ENCODE data around the gene STARD5. TPM values are rescaled to one million over a fixed set of nuclear protein-coding genes. Genes with fewer than 3 reads are reported as not detected.

STARD5 gene
- total RNA-seq, 1 experiment from 2014 or later: 3.4 TPM

DNA sequence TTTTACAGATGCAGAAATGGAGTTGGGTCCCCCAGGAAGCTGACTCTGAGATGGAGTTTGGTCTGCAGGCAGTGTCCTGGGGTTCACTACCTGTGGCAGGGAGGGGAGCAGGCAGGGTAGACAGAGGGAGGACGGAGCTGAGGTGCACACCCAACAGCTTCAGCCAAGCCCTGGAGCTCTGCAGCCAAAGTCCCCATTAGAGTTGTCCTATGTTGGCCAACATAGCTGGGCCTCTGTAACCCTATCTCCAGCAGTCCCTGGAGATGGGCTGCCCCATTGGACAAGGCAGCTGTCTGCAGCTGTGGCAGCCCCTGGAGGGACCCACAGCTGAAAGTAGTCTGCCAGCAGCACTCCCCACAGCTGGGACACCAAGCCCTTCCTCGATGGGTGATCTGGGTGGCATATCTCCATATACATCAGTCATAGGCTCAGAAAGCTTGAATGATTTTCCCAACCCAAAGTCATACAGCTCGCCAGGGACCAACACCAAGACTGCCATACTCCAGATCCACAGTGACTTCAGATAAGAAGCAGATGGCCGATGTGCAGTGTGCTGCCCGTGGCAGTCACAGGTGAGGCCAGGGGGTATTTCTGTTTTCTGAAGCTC is 31.9 kb downstream of the STARD5 start:
- ChIA-PET CTCF (interaction anchor here (0.7 to 4.8 kb wide), 6 partner anchors 16 to 126 kb away, joined by 3 to 33 read pairs (median 6); no protein-coding TSS in a partner anchor), POLR2A (no interaction called here)
- Mint-ChIP-seq H3K4me1 (ENCODE audit: insufficient read depth, unreplicated experiment) (peaks cover 6% of the 10 kb centered on the region), H3K27ac (ENCODE audit: low read depth, unreplicated experiment) (no peak overlapping the region), H3K36me3 (ENCODE audit: insufficient read depth, unreplicated experiment) (no peaks in the 10 kb centered on the region), H3K4me3 (ENCODE audit: unreplicated experiment) (no peak overlapping the region), H3K27me3 (ENCODE audit: insufficient read depth, unreplicated experiment) (peaks cover 2% of the 10 kb centered on the region), H3K9me3 (ENCODE audit: unreplicated experiment) (no peaks in the 10 kb centered on the region)
- TF ChIP-seq, protein P1, sequence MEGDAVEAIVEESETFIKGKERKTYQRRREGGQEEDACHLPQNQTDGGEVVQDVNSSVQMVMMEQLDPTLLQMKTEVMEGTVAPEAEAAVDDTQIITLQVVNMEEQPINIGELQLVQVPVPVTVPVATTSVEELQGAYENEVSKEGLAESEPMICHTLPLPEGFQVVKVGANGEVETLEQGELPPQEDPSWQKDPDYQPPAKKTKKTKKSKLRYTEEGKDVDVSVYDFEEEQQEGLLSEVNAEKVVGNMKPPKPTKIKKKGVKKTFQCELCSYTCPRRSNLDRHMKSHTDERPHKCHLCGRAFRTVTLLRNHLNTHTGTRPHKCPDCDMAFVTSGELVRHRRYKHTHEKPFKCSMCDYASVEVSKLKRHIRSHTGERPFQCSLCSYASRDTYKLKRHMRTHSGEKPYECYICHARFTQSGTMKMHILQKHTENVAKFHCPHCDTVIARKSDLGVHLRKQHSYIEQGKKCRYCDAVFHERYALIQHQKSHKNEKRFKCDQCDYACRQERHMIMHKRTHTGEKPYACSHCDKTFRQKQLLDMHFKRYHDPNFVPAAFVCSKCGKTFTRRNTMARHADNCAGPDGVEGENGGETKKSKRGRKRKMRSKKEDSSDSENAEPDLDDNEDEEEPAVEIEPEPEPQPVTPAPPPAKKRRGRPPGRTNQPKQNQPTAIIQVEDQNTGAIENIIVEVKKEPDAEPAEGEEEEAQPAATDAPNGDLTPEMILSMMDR (IDR thresholded peaks at IDR 0.05; ENCODE audit: unreplicated experiment): no peak
- no peak for DNase-seq (ENCODE audit: unreplicated experiment)
- intact Hi-C loops (cut with micrococcal nuclease): no loop called here
- no TSS peak for BruUV-seq (replicated peaks)

DNA sequence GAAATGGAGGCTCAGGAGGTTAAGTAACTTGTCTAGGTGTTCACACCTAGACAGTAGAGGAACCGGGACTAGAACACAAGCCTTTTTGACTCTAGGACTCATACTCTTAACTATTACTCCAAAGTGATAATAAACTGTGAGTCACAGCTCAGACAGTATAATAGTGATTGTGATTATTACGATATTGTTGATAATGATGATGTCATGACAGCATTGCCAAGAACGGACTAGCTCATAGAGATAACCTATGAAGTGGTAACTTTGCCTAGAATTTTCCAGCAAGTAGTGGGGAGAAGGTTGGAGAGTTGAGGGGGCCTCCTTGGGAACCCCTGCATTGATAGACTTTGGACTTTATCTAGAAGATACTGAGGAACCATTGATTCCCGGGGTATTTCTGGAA is 34.0 kb downstream of the STARD5 start:
- intact Hi-C loops (cut with micrococcal nuclease): no loop called here
- Mint-ChIP-seq H3K4me1 (ENCODE audit: insufficient read depth, unreplicated experiment) (no peaks in the 10 kb centered on the region), H3K27me3 (ENCODE audit: insufficient read depth, unreplicated experiment) (peaks cover 17% of the 10 kb centered on the region), H3K27ac (ENCODE audit: low read depth, unreplicated experiment) (no peak overlapping the region), H3K4me3 (ENCODE audit: unreplicated experiment) (no peak overlapping the region), H3K36me3 (ENCODE audit: insufficient read depth, unreplicated experiment) (no peaks in the 10 kb centered on the region), H3K9me3 (ENCODE audit: unreplicated experiment) (no peaks in the 10 kb centered on the region)
- ChIA-PET CTCF (interaction anchor here (0.7 to 4.8 kb wide), 4 partner anchors 14 to 110 kb away, joined by 3 to 33 read pairs (median 9); no protein-coding TSS in a partner anchor), POLR2A (interaction anchor here (1.1 kb wide), 1 partner anchor 34 kb away, joined by 4 read pairs; the partner anchor contains the start of gene STARD5)
- no peak for DNase-seq (ENCODE audit: unreplicated experiment)
- no TSS peak for BruUV-seq (replicated peaks)
- TF ChIP-seq, protein P1 (IDR thresholded peaks at IDR 0.05; ENCODE audit: unreplicated experiment): no peak

DNA sequence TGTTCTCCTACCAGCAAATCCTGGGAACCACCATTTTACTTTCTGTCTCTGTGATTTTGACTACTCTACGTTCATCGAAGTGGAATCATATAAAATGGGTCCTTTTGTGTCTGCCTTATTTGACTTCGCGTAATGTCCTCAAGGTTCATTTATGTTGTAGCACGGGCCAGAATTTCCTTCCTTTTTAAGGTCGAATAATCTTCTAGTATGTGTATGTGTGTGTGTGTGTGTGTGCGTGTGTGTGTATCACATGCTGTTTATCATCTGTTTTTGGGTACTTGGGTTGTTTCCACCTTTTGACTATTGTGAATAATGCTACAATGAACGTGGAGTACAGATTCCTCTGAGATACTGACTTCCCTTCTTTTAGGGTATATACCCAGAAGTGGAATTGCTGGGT is 35.3 kb downstream of the STARD5 start:
- intact Hi-C loops (cut with micrococcal nuclease): no loop called here
- no peak for DNase-seq (ENCODE audit: unreplicated experiment)
- no peak overlapping the region for H3K4me3 Mint-ChIP-seq (ENCODE audit: unreplicated experiment)
- TF ChIP-seq, protein P1 (IDR thresholded peaks at IDR 0.05; ENCODE audit: unreplicated experiment): no peak
- ChIA-PET CTCF (interaction anchor here (0.5 to 4.8 kb wide), 2 partner anchors 23 to 319 kb away, joined by 3 to 33 read pairs; no protein-coding TSS in a partner anchor), POLR2A (no interaction called here)
- H3K9me3 Mint-ChIP-seq (ENCODE audit: unreplicated experiment): no peaks in the 10 kb centered on the region
- no peaks in the 10 kb centered on the region for H3K36me3 Mint-ChIP-seq (ENCODE audit: insufficient read depth, unreplicated experiment)
- no TSS peak for BruUV-seq (replicated peaks)
- H3K27me3 Mint-ChIP-seq (ENCODE audit: insufficient read depth, unreplicated experiment): peaks cover 17% of the 10 kb centered on the region
- no peaks in the 10 kb centered on the region for H3K4me1 Mint-ChIP-seq (ENCODE audit: insufficient read depth, unreplicated experiment)
- no peak overlapping the region for H3K27ac Mint-ChIP-seq (ENCODE audit: low read depth, unreplicated experiment)

DNA sequence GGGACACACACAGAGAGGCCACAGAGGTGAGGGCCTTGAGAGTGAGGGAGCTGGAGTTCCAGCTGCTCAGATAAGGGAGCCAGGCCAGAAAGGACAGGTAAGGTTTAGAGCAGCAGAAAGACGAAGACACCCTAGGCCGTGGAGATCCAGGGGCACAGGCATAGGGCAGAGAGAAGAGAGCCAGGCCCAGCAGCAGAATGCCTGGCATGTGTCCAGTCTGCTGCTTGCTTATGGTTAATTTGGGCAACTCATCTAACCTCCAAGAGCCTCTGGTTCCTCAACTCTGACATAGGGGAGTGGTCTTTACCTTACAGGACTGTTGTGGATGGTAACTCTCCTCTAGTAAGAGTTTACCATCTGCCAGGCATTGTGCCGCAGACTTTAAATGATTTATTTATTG is 35.9 kb downstream of the STARD5 start:
- Mint-ChIP-seq H3K36me3 (ENCODE audit: insufficient read depth, unreplicated experiment) (no peaks in the 10 kb centered on the region), H3K4me3 (ENCODE audit: unreplicated experiment) (no peak overlapping the region), H3K27ac (ENCODE audit: low read depth, unreplicated experiment) (no peak overlapping the region), H3K4me1 (ENCODE audit: insufficient read depth, unreplicated experiment) (no peaks in the 10 kb centered on the region), H3K9me3 (ENCODE audit: unreplicated experiment) (no peaks in the 10 kb centered on the region), H3K27me3 (ENCODE audit: insufficient read depth, unreplicated experiment) (peaks cover 17% of the 10 kb centered on the region)
- intact Hi-C loops (cut with micrococcal nuclease): no loop called here
- ChIA-PET CTCF (interaction anchor here (0.8 kb wide), 1 partner anchor 112 kb away, joined by 4 read pairs; no protein-coding TSS in a partner anchor), POLR2A (no interaction called here)
- DNase-seq (ENCODE audit: unreplicated experiment): no peak
- BruUV-seq (replicated peaks): no TSS peak
- TF ChIP-seq, protein P1 (IDR thresholded peaks at IDR 0.05; ENCODE audit: unreplicated experiment): no peak
